ENCODE results near the gene FMN1. TPM values are rescaled to one million over a fixed set of nuclear protein-coding genes. Genes with fewer than 3 reads are reported as not detected.

The FMN1 gene
- total and polyA plus RNA-seq, 2 of the 13 experiments (the other 11 are each of a cell fraction or from before 2014, with no cell fraction given): 0.20 to 0.60 TPM

DNA sequence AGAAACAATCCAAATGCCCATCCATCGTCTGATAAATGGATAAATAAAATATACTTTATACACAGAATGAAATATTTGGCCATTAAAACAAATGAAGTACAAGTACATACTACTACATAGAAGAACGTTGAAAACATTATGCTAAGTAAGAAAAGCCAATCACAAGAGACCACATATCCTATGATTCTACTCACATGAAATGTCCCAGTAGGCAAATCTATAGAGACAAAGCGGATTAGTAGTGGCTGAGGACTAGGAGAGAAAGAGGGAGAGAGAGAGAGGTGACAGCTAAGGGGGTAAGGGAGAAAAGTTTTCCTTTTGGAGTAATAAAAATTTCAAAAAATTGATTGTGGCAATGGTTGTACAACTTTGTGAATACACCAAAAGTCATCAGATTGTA lies 329.7 kb downstream of the FMN1 start:
- Histone ChIP-seq H3K9ac (ENCODE audit: insufficient read depth, low read depth, low read length) (no peak overlapping the region), H3K36me3 (replicated peaks in 1 of 2; ENCODE audit: control insufficient read depth in 1 of 2, insufficient read depth in 2 of 2, low read length in 2 of 2) (no peaks in the 10 kb centered on the region), H3K4me3 (replicated peaks in 1 of 3; ENCODE audit: insufficient read depth in 1 of 3, low read depth in 2 of 3, low read length in 3 of 3) (no peak overlapping the region), H2AFZ (ENCODE audit: low read length) (no peak overlapping the region), H3K27ac (ENCODE audit: extremely low read length, insufficient read depth, low read length) (no peak overlapping the region), H3K79me2 (ENCODE audit: insufficient read depth, low read length) (no peaks in the 10 kb centered on the region), H3K4me2 (ENCODE audit: low read depth, low read length) (no peak overlapping the region), H3K27me3 (ENCODE audit: control insufficient read depth in 1 of 2, insufficient read depth in 2 of 2, low read length in 2 of 2) (peaks cover 0 to 2% of the 10 kb centered on the region in 2 experiments; a peak in 1 of 5 replicates), H4K20me1 (ENCODE audit: insufficient read depth, low read length) (no peaks in the 10 kb centered on the region), H3K4me1 (ENCODE audit: insufficient read depth, low read length) (peaks cover 13% of the 10 kb centered on the region), H3K9me3 (ENCODE audit: low read length) (no peaks in the 10 kb centered on the region)
- BruUV-seq (replicated peaks): no TSS peak
- in situ Hi-C loops (cut with HindIII; ENCODE audit: extremely low pct_ligation_motif_present, low pct_unique_long_range_greater_than_20kb) (no loop called here), intact Hi-C loops (cut with micrococcal nuclease; ENCODE audit: unreplicated experiment) (no loop called here)
- no peak for DNase-seq (ENCODE audit: low spot score)
- TF ChIP-seq, protein P1, sequence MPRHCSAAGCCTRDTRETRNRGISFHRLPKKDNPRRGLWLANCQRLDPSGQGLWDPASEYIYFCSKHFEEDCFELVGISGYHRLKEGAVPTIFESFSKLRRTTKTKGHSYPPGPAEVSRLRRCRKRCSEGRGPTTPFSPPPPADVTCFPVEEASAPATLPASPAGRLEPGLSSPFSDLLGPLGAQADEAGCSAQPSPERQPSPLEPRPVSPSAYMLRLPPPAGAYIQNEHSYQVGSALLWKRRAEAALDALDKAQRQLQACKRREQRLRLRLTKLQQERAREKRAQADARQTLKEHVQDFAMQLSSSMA (CRISPR knock-in tag; IDR thresholded peaks at IDR 0.05): no peak
- TF ChIP-seq, protein P2, sequence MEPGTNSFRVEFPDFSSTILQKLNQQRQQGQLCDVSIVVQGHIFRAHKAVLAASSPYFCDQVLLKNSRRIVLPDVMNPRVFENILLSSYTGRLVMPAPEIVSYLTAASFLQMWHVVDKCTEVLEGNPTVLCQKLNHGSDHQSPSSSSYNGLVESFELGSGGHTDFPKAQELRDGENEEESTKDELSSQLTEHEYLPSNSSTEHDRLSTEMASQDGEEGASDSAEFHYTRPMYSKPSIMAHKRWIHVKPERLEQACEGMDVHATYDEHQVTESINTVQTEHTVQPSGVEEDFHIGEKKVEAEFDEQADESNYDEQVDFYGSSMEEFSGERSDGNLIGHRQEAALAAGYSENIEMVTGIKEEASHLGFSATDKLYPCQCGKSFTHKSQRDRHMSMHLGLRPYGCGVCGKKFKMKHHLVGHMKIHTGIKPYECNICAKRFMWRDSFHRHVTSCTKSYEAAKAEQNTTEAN (CRISPR knock-in tag; conservative IDR thresholded peaks at IDR 0.05): no peak
- no peak for TF ChIP-seq XBP1 (CRISPR knock-in tag; IDR thresholded peaks at IDR 0.05)
- TF ChIP-seq, protein P3, sequence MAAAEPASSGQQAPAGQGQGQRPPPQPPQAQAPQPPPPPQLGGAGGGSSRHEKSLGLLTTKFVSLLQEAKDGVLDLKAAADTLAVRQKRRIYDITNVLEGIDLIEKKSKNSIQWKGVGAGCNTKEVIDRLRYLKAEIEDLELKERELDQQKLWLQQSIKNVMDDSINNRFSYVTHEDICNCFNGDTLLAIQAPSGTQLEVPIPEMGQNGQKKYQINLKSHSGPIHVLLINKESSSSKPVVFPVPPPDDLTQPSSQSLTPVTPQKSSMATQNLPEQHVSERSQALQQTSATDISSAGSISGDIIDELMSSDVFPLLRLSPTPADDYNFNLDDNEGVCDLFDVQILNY (CRISPR knock-in tag; conservative IDR thresholded peaks at IDR 0.05): no peak
- TF ChIP-seq HNRNPK (IDR thresholded peaks at IDR 0.05; ENCODE audit: low read depth, low read length, poor library complexity, severe bottlenecking): no peak
- TF ChIP-seq SMAD1 (CRISPR knock-in tag; IDR thresholded peaks at IDR 0.05; ENCODE audit: borderline replicate concordance, low read depth): no peak
- no peak for TF ChIP-seq ZNF263 (CRISPR knock-in tag; IDR thresholded peaks at IDR 0.05)
- no peak for TF ChIP-seq ZNF652 (CRISPR knock-in tag; IDR thresholded peaks at IDR 0.05; ENCODE audit: borderline replicate concordance, low read depth)
- TF ChIP-seq, protein P4, sequence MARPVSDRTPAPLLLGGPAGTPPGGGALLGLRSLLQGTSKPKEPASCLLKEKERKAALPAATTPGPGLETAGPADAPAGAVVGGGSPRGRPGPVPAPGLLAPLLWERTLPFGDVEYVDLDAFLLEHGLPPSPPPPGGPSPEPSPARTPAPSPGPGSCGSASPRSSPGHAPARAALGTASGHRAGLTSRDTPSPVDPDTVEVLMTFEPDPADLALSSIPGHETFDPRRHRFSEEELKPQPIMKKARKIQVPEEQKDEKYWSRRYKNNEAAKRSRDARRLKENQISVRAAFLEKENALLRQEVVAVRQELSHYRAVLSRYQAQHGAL (CRISPR knock-in tag; IDR thresholded peaks at IDR 0.05; ENCODE audit: not compliant biosample characterization): no peak
- no peak for TF ChIP-seq KLF13 (CRISPR knock-in tag; IDR thresholded peaks at IDR 0.05)
- no peak for TF ChIP-seq ZKSCAN8 (CRISPR knock-in tag; IDR thresholded peaks at IDR 0.05; ENCODE audit: borderline replicate concordance)
- no peak for TF ChIP-seq IKZF4 (CRISPR knock-in tag; IDR thresholded peaks at IDR 0.05; ENCODE audit: borderline replicate concordance, low read depth, not compliant biosample characterization)
- no peak for TF ChIP-seq ZNF891 (CRISPR knock-in tag; IDR thresholded peaks at IDR 0.05)
- TF ChIP-seq NCOA5 (CRISPR knock-in tag; IDR thresholded peaks at IDR 0.05): no peak
- TF ChIP-seq LCORL (IDR thresholded peaks at IDR 0.05): no peak
- no peak for TF ChIP-seq LCORL (CRISPR knock-in tag; IDR thresholded peaks at IDR 0.05)
- no peak for TF ChIP-seq ZNF550 (CRISPR knock-in tag; IDR thresholded peaks at IDR 0.05; ENCODE audit: borderline replicate concordance)
- CTCF ChIA-PET (ENCODE audit: low intra/inter-chr PET ratio, low total read pairs): no interaction called here
- POLR2A ChIA-PET: no interaction called here
- ATAC-seq: no peak
- no peak for FAIRE-seq
- 79% methylated on average over 3 of the region's 3 CpGs for WGBS (ENCODE audit: low lambda C conversion rate)

Data from HepG2 (cell line).